Subcutaneous adipose tissue (tissue), 4 donors: ENCODE data around the gene FZR1. TPM values are rescaled to one million over a fixed set of nuclear protein-coding genes. Genes with fewer than 3 reads are reported as not detected.

Experiments used
- CTCF ChIP-seq: fragments of 450-650 bp; IDR thresholded peaks from one replicate; pipeline ENCODE4 v1.5.1; 2016; ENCODE audit warnings: low read depth, mild to moderate bottlenecking, control low read depth, antibody characterized with exemption, moderate library complexity
- total RNA-seq, 4 donors: library from RNA; depleted of rRNA; stranded (reverse); fragments of >200 nt; gene quantifications; one replicate each; pipeline ENCODE4 v1.1.0, GENCODE V29; 2016

The FZR1 gene
- total RNA-seq, 4 donors from 2014 or later, result 8.2 to 28.3 (median 13.0) TPM

GRCh38 chr19:3481241-3482090 is 24.6 kb upstream of the FZR1 start:
- no peak for TF ChIP-seq CTCF

DNA sequence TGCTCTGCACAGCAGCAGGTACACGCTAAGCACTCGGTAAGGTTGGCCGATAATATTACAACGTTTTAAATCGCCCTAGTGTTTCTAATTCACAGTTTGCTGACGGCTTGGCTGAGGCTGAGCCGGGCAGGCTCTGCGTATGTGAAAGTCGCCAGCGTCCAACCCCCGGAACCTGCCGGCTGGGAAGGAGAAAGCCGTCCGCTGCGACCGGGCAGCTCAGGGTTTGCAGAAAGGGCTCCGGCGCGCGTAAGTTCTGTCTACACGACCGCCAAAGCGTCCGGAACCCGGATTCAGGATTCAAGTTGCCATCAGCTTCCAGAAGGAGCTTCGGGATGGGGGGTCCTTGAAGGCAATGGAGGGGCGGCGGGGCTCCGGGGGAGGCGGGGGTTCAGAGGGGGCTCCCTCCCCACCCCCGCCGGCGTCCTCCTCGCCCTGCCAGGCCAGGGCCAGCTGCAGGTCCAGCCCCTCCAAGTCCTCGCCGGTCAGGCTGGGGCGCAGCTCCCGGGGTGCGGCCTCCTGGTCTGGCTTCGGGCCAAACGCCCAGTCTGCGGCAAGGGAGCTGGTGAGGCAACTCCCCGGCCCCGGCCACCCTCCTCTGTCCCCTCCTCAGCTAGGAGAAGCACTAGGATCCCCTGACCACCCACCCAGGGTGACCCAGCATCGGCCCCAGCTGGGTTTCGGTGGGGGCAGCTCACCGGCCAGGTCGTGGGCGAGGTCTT is 23.4 kb upstream of the FZR1 start:
- no peak for TF ChIP-seq CTCF

GRCh38 chr19:3483226-3483628 is 22.9 kb upstream of the FZR1 start, which contains the start of gene SMIM44:
SMIM44 (minus strand) TSS chr19:3483441; CDS start chr19:3483403, 38 bp downstream.
- TF ChIP-seq CTCF, result no peak

DNA sequence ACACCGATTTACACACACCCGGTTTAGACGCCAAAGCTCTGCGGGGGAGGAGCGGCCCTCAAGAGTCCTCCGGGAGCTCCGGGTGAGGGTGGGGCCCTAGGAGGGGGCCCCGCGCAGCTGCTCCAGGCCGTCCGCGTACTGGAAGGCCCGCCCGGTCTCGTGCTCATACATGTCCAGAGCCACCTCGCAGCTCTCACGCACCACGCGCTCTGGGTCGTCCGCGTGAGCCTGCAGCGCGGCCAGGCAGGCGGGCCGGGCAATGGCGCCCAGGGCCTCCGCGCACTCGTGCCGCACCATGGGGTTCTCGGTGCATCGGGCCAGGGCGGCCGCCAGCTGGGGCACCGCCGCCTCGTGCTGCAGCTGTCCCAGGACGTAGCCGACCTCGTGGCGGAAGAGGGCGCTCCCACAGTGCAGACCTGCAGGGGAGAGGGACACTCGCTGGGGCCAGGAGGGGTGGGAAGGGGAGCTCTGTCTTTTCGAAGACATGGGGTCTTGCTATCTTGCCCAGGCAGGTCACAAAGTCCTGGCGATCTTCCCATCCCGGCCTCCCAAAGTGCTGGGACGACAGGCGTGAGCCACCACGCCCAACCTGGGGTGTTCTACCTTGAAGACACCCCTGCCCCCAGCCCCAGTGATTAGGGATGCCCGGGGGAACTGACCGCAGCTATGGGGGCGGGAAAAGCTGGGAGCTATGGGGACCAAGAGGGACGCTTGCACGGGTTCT is 14.6 kb upstream of the FZR1 start:
- TF ChIP-seq CTCF, result no peak

GRCh38 chr19:3492131-3492839 is 13.8 kb upstream of the FZR1 start:
- TF ChIP-seq CTCF, result no peak

- TF ChIP-seq CTCF, result no peak
Observed at GRCh38 chr19:3492919-3493318, 13.2 kb upstream of the FZR1 start.
